ENCODE data around the gene NFATC2. TPM values are rescaled to one million over a fixed set of nuclear protein-coding genes. Genes with fewer than 3 reads are reported as not detected.
A peak's percentile ranks its signal among the peaks of the same experiment; 100 is the strongest.

The NFATC2 gene
- total RNA-seq, 1 donor from 2014 or later: 1.9 TPM

- peaks cover 31% of the 10 kb centered on the region for H3K4me1 Mint-ChIP-seq
- TF ChIP-seq, protein P1, sequence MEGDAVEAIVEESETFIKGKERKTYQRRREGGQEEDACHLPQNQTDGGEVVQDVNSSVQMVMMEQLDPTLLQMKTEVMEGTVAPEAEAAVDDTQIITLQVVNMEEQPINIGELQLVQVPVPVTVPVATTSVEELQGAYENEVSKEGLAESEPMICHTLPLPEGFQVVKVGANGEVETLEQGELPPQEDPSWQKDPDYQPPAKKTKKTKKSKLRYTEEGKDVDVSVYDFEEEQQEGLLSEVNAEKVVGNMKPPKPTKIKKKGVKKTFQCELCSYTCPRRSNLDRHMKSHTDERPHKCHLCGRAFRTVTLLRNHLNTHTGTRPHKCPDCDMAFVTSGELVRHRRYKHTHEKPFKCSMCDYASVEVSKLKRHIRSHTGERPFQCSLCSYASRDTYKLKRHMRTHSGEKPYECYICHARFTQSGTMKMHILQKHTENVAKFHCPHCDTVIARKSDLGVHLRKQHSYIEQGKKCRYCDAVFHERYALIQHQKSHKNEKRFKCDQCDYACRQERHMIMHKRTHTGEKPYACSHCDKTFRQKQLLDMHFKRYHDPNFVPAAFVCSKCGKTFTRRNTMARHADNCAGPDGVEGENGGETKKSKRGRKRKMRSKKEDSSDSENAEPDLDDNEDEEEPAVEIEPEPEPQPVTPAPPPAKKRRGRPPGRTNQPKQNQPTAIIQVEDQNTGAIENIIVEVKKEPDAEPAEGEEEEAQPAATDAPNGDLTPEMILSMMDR (conservative IDR thresholded peaks at IDR 0.05): no peak
- H3K9me3 Mint-ChIP-seq: no peaks in the 10 kb centered on the region
- H3K4me3 Mint-ChIP-seq: peak overlapping the region; percentile 89
- DNase-seq (ENCODE audit: low read depth, low spot score): peak; percentile 57
- peaks cover 55% of the 10 kb centered on the region for H3K27me3 Mint-ChIP-seq (ENCODE audit: low read depth)
- peak overlapping the region; percentile 97 for H3K27ac Mint-ChIP-seq (ENCODE audit: unreplicated experiment)
- H3K36me3 Mint-ChIP-seq (ENCODE audit: low read depth): no peaks in the 10 kb centered on the region
These were observed 20.0 kb upstream of the NFATC2 start for GRCh38 chr20:51562332-51563173.

GRCh38 chr20:51562027-51562331, 19.5 kb upstream of the NFATC2 start:
- Mint-ChIP-seq H3K27me3 (ENCODE audit: low read depth) (peaks cover 58% of the 10 kb centered on the region), H3K4me1 (peaks cover 36% of the 10 kb centered on the region), H3K27ac (ENCODE audit: unreplicated experiment) (no peak overlapping the region), H3K36me3 (ENCODE audit: low read depth) (no peaks in the 10 kb centered on the region), H3K4me3 (peak overlapping the region; percentile 89), H3K9me3 (no peaks in the 10 kb centered on the region)
- TF ChIP-seq, protein P1 (conservative IDR thresholded peaks at IDR 0.05): no peak
- DNase-seq (ENCODE audit: low read depth, low spot score): no peak

DNA sequence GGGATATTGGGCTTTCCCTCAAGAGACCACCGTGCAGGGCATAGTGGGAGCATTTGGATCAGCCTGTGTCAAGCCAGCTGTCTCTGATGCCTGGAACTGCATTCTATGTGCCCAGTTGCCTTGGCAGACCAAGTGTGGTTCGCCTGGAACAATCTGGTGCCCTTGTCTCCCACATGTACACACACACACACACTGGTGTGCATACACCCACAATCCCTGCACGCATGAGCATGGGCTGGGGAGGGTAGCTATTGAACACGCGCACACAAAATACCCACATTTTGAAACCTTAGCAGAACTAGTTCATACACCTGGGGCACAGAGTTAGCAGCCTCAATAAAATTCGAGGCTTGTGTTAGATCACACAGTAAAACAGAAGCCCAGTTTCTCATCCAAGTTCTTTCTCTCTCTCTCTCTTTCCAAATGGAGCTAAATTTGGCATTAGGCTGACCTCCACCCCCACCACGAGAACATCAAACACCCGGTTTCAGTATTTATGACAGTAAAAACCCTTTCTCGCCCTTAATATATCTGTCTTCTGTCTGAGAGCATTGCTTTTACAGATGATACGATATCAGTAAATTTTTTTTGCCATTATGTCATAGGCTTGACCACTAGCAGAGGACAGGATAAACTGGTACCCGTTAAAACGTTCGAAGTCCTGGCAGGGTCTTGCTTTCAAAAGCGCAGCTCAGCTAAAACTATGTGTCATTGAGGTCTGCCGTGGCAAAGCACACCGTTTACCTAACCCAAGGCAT, 18.2 kb upstream of the NFATC2 start:
- peak overlapping the region; percentile 65 for H3K4me3 Mint-ChIP-seq

GRCh38 chr20:51560042-51560441, 17.5 kb upstream of the NFATC2 start:
- Mint-ChIP-seq H3K4me1 (peaks cover 36% of the 10 kb centered on the region), H3K27ac (ENCODE audit: unreplicated experiment) (no peak overlapping the region), H3K27me3 (ENCODE audit: low read depth) (peaks cover 47% of the 10 kb centered on the region), H3K36me3 (ENCODE audit: low read depth) (no peaks in the 10 kb centered on the region), H3K9me3 (no peaks in the 10 kb centered on the region), H3K4me3 (no peak overlapping the region)
- TF ChIP-seq, protein P1 (conservative IDR thresholded peaks at IDR 0.05): no peak
- no peak for DNase-seq (ENCODE audit: low read depth, low spot score)

More for the DNA sequence above, 18.2 kb upstream of the NFATC2 start:
- TF ChIP-seq, protein P1 (conservative IDR thresholded peaks at IDR 0.05): no peak
- Mint-ChIP-seq H3K27ac (ENCODE audit: unreplicated experiment) (no peak overlapping the region), H3K27me3 (ENCODE audit: low read depth) (peaks cover 49% of the 10 kb centered on the region), H3K36me3 (ENCODE audit: low read depth) (no peaks in the 10 kb centered on the region), H3K9me3 (no peaks in the 10 kb centered on the region), H3K4me1 (peaks cover 36% of the 10 kb centered on the region)
- no peak for DNase-seq (ENCODE audit: low read depth, low spot score)

DNA sequence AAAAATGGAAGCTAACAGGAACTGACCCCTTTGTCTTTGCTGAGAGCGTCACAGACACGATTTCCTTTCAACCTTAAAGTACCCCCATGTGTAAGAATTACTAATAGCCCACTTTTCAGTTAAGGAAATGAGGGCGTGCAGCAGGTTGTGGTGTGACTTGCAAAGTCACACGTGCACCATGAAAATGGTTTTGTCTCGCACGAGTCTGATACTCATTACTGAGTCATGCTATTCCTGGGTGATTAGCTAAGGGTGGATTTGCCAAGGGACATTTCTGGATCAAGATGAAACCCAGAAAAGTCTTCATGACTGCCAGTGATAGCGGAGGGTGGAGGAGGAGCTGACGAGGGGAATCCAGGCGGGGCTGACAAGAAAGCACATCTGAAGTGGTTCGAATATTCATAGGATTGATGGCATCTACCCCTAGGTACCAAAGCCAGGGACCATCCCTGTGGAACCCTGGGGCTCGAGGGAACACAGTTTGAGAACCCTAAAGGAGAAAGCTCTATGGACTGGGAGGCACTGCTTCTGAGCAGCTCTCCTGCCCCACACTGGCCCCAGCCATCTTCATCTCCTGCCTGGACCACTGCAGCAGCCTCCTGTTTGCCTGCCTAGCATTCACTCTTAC, 12.1 kb upstream of the NFATC2 start:
- Mint-ChIP-seq H3K9me3 (no peaks in the 10 kb centered on the region), H3K4me1 (peaks cover 6% of the 10 kb centered on the region), H3K27ac (ENCODE audit: unreplicated experiment) (no peak overlapping the region), H3K27me3 (ENCODE audit: low read depth) (peaks cover 12% of the 10 kb centered on the region), H3K4me3 (no peak overlapping the region), H3K36me3 (ENCODE audit: low read depth) (no peaks in the 10 kb centered on the region)
- TF ChIP-seq, protein P1 (conservative IDR thresholded peaks at IDR 0.05): no peak
- DNase-seq (ENCODE audit: low read depth, low spot score): no peak
